Mesenchymal stem cell (in vitro differentiated cells and primary cell): ENCODE data around the gene COX4I1.

Experiments used
- DNase-seq: peaks from one replicate; pipeline ENCODE4 v3.0.0-alpha.2; 2013
- H2AFZ ChIP-seq: one replicate; pipeline ENCODE4 v1.6.1; 2013; ENCODE audit warnings: low read depth, mild to moderate bottlenecking, control low read depth, inconsistent platforms, low read length, moderate library complexity
- H2AK5ac ChIP-seq: 2 replicates; pipeline ENCODE4 v1.6.1; 2013; ENCODE audit warnings: low read length, moderate library complexity, mild to moderate bottlenecking, inconsistent platforms; ENCODE audit not compliant: severe bottlenecking
- H2BK120ac ChIP-seq: one replicate; pipeline ENCODE4 v1.6.1; 2013; ENCODE audit warnings: low read depth, mild to moderate bottlenecking, inconsistent platforms, low read length, moderate library complexity
- H2BK12ac ChIP-seq, 2 experiments: one replicate each; pipeline ENCODE4 v1.6.1; 2013; ENCODE audit warnings: inconsistent platforms in 2 of 2, low read length in 2 of 2, mild to moderate bottlenecking in 2 of 2, moderate library complexity in 2 of 2, control low read depth in 1 of 2
- H2BK15ac ChIP-seq: one replicate; pipeline ENCODE4 v1.6.1; 2013; ENCODE audit warnings: mild to moderate bottlenecking, low read depth, inconsistent platforms; ENCODE audit not compliant: poor library complexity, severe bottlenecking
- H2BK5ac ChIP-seq: 2 replicates; pipeline ENCODE4 v1.6.1; 2013; ENCODE audit warnings: low read depth, mild to moderate bottlenecking, low read length, control low read depth, inconsistent platforms; ENCODE audit not compliant: poor library complexity, severe bottlenecking
- H3K14ac ChIP-seq, 2 experiments: one replicate each; pipeline ENCODE4 v1.6.1; 2013; ENCODE audit warnings: inconsistent platforms in 2 of 2, low read length in 2 of 2, control low read depth in 1 of 2, mild to moderate bottlenecking in 1 of 2, moderate library complexity in 1 of 2
- H3K18ac ChIP-seq, 2 experiments: one replicate each; pipeline ENCODE4 v1.6.1; 2013; ENCODE audit warnings: inconsistent platforms in 2 of 2, low read length in 2 of 2, control low read depth in 1 of 2, low read depth in 1 of 2, mild to moderate bottlenecking in 1 of 2
- H3K23ac ChIP-seq, 2 experiments: one replicate each; pipeline ENCODE4 v1.6.1; 2013; ENCODE audit warnings: inconsistent platforms in 2 of 2, low read length in 2 of 2, mild to moderate bottlenecking in 2 of 2, moderate library complexity in 2 of 2, control low read depth in 1 of 2
- H3K27ac ChIP-seq: 2 replicates; pipeline ENCODE4 v1.5.1; 2013; ENCODE audit warnings: mild to moderate bottlenecking, moderate library complexity, low read length, control low read depth, inconsistent platforms; ENCODE audit not compliant: poor library complexity, severe bottlenecking
- H3K27me3 ChIP-seq, 2 experiments: 2 replicates each; pipeline versions ENCODE4 v1.6.1 to v1.7.0; 2013; ENCODE audit warnings: low read length in 2 of 2, mild to moderate bottlenecking in 2 of 2, moderate library complexity in 2 of 2, control low read depth in 1 of 2, inconsistent platforms in 1 of 2; ENCODE audit not compliant: control insufficient read depth in 1 of 2, insufficient read depth in 1 of 2
- H3K36me3 ChIP-seq, 2 experiments: 2 replicates each; pipeline versions ENCODE4 v1.6.1 to v1.7.0; 2013; ENCODE audit warnings: low read length in 2 of 2, control low read depth in 1 of 2, inconsistent platforms in 1 of 2, low read depth in 1 of 2, mild to moderate bottlenecking in 1 of 2; ENCODE audit not compliant: insufficient read depth in 2 of 2, control insufficient read depth in 1 of 2
- H3K4ac ChIP-seq, 2 experiments: one replicate each; pipeline ENCODE4 v1.6.1; 2013; ENCODE audit warnings: inconsistent platforms in 2 of 2, low read length in 2 of 2, mild to moderate bottlenecking in 2 of 2, moderate library complexity in 2 of 2, control low read depth in 1 of 2, low read depth in 1 of 2
- H3K4me1 ChIP-seq: 2 replicates; pipeline ENCODE4 v1.6.1; 2013; ENCODE audit warnings: low read depth, low read length, control low read depth; ENCODE audit not compliant: control insufficient read depth, insufficient read depth
- H3K4me2 ChIP-seq: 2 replicates; pipeline ENCODE4 v1.6.1; 2013; ENCODE audit warnings: low read length, mild to moderate bottlenecking, inconsistent platforms; ENCODE audit not compliant: poor library complexity, severe bottlenecking
- H3K4me3 ChIP-seq, 2 experiments: 2 replicates each; pipeline versions ENCODE4 v1.5.1 to v1.7.0; 2013; ENCODE audit warnings: low read length in 2 of 2, mild to moderate bottlenecking in 2 of 2, control low read depth in 1 of 2, low read depth in 1 of 2; ENCODE audit not compliant: insufficient read depth in 1 of 2
- H3K79me1 ChIP-seq: replicated peaks from 2 replicates; pipeline ENCODE4 v1.6.1; 2013; ENCODE audit warnings: mild to moderate bottlenecking, control low read depth, low read length, inconsistent platforms; ENCODE audit not compliant: poor library complexity, severe bottlenecking
- H3K9ac ChIP-seq: 2 replicates; pipeline ENCODE4 v1.7.0; 2013; ENCODE audit warnings: mild to moderate bottlenecking, low read length, moderate library complexity
- H3K9me3 ChIP-seq: 2 replicates; pipeline ENCODE4 v1.7.0; 2013; ENCODE audit warnings: mild to moderate bottlenecking, low read length; ENCODE audit not compliant: control insufficient read depth
- H4K8ac ChIP-seq: one replicate; pipeline ENCODE4 v1.6.1; 2013; ENCODE audit warnings: inconsistent platforms, mild to moderate bottlenecking, low read length, moderate library complexity
- H4K91ac ChIP-seq: one replicate; pipeline ENCODE4 v1.6.1; 2013; ENCODE audit warnings: mild to moderate bottlenecking, low read length, inconsistent platforms
- WGBS: methylation state at CpG from one replicate; pipeline ENCODE4 v1.1.7; 2013; ENCODE audit warnings: mixed read lengths; 5-methylcytosine and 5-hydroxymethylcytosine counted together

The COX4I1 gene

GRCh38 chr16:85842848-85843247 is 43.4 kb downstream of the COX4I1 start:
- Histone ChIP-seq H3K14ac (no peak overlapping the region), H3K23ac (no peak overlapping the region), H3K36me3 (no peaks in the 10 kb centered on the region), H3K4ac (no peak overlapping the region), H2AFZ (no peak overlapping the region), H3K79me1 (no peaks in the 10 kb centered on the region), H3K9me3 (peaks cover 7% of the 10 kb centered on the region), H4K8ac (no peak overlapping the region), H2BK120ac (no peak overlapping the region), H3K4me3 (no peak overlapping the region), H3K27ac (no peak overlapping the region), H2BK5ac (no peak overlapping the region), H2BK12ac (no peak overlapping the region), H3K9ac (no peak overlapping the region), H3K4me1 (no peaks in the 10 kb centered on the region), H2BK15ac (no peak overlapping the region), H3K18ac (no peak overlapping the region), H4K91ac (no peak overlapping the region), H3K4me2 (no peak overlapping the region), H3K27me3 (peaks cover 4 to 42% of the 10 kb centered on the region in 2 experiments), H2AK5ac (no peak overlapping the region)
- 93% methylated on average over 9 of the region's 9 CpGs for WGBS
- no peak for DNase-seq

- H4K8ac ChIP-seq, result no peak overlapping the region
- H3K79me1 ChIP-seq, result no peaks in the 10 kb centered on the region
- no peak overlapping the region for H2AK5ac ChIP-seq
- H3K18ac ChIP-seq, result no peak overlapping the region
- H3K4me3 ChIP-seq, result no peak overlapping the region
- no peak overlapping the region for H2BK12ac ChIP-seq
- H3K9me3 ChIP-seq, result peaks cover 7% of the 10 kb centered on the region
- no peaks in the 10 kb centered on the region for H3K36me3 ChIP-seq
- H2BK120ac ChIP-seq, result no peak overlapping the region
- peaks cover 4 to 42% of the 10 kb centered on the region in 2 experiments for H3K27me3 ChIP-seq
- H4K91ac ChIP-seq, result no peak overlapping the region
- no peaks in the 10 kb centered on the region for H3K4me1 ChIP-seq
- WGBS, result 92% methylated on average over 11 of the region's 11 CpGs
- no peak overlapping the region for H3K9ac ChIP-seq
- no peak overlapping the region for H3K4me2 ChIP-seq
- H3K14ac ChIP-seq, result no peak overlapping the region
- no peak for DNase-seq
- H3K27ac ChIP-seq, result no peak overlapping the region
- H2BK5ac ChIP-seq, result no peak overlapping the region
- no peak overlapping the region for H3K23ac ChIP-seq
- H2BK15ac ChIP-seq, result no peak overlapping the region
- no peak overlapping the region for H2AFZ ChIP-seq
- H3K4ac ChIP-seq, result no peak overlapping the region
Observed at GRCh38 chr16:85843471-85844168, 44.1 kb downstream of the COX4I1 start.

GRCh38 chr16:85844169-85844481 is 44.6 kb downstream of the COX4I1 start:
- no peak overlapping the region for H4K91ac ChIP-seq
- H3K79me1 ChIP-seq, result no peaks in the 10 kb centered on the region
- H4K8ac ChIP-seq, result no peak overlapping the region
- peaks cover 4 to 45% of the 10 kb centered on the region in 2 experiments for H3K27me3 ChIP-seq
- no peak overlapping the region for H3K14ac ChIP-seq
- no peak overlapping the region for H3K4ac ChIP-seq
- DNase-seq, result no peak
- H3K4me3 ChIP-seq, result no peak overlapping the region
- H3K4me2 ChIP-seq, result no peak overlapping the region
- H2BK120ac ChIP-seq, result no peak overlapping the region
- H3K18ac ChIP-seq, result no peak overlapping the region
- no peak overlapping the region for H2BK12ac ChIP-seq
- H3K23ac ChIP-seq, result no peak overlapping the region
- H3K36me3 ChIP-seq, result no peaks in the 10 kb centered on the region
- H3K27ac ChIP-seq, result no peak overlapping the region
- no peaks in the 10 kb centered on the region for H3K4me1 ChIP-seq
- H3K9me3 ChIP-seq, result peaks cover 7% of the 10 kb centered on the region
- no peak overlapping the region for H2AFZ ChIP-seq
- H2BK15ac ChIP-seq, result no peak overlapping the region
- no peak overlapping the region for H3K9ac ChIP-seq
- no peak overlapping the region for H2BK5ac ChIP-seq
- no peak overlapping the region for H2AK5ac ChIP-seq

- no peak overlapping the region for H3K27ac ChIP-seq
- no peak overlapping the region for H3K4me3 ChIP-seq
- no peak overlapping the region for H4K8ac ChIP-seq
- no peak overlapping the region for H3K23ac ChIP-seq
- H3K79me1 ChIP-seq, result no peaks in the 10 kb centered on the region
- no peak overlapping the region for H4K91ac ChIP-seq
- no peak overlapping the region for H2BK15ac ChIP-seq
- H3K14ac ChIP-seq, result no peak overlapping the region
- H3K9me3 ChIP-seq, result peaks cover 7% of the 10 kb centered on the region
- no peak overlapping the region for H3K18ac ChIP-seq
- no peaks in the 10 kb centered on the region for H3K36me3 ChIP-seq
- no peak overlapping the region for H2AFZ ChIP-seq
- WGBS, result 68% methylated on average over 14 of the region's 15 CpGs
- H2BK12ac ChIP-seq, result no peak overlapping the region
- H2BK120ac ChIP-seq, result no peak overlapping the region
- no peak overlapping the region for H3K4me2 ChIP-seq
- no peak overlapping the region for H2AK5ac ChIP-seq
- peaks cover 4 to 52% of the 10 kb centered on the region in 2 experiments for H3K27me3 ChIP-seq
- H3K4me1 ChIP-seq, result no peaks in the 10 kb centered on the region
- peak; percentile 12 for DNase-seq
- H3K9ac ChIP-seq, result no peak overlapping the region
- no peak overlapping the region for H3K4ac ChIP-seq
- no peak overlapping the region for H2BK5ac ChIP-seq
Observed at GRCh38 chr16:85844786-85845185, 45.3 kb downstream of the COX4I1 start.
